GM19351 (cell line): ENCODE measurements around the gene PDXK.

Experiments used
- ATAC-seq: cut with Tn5 transposase; IDR thresholded peaks from one replicate; pipeline ENCODE4 v1.9.1; 2021; ENCODE audit warnings: mild to moderate bottlenecking, moderate library complexity; ENCODE audit not compliant: unreplicated experiment

PDXK gene

GRCh38 chr21:43778469-43779335, 59.8 kb downstream of the PDXK start:
- ATAC-seq, result no peak

GRCh38 chr21:43779660-43780059, 60.7 kb downstream of the PDXK start:
- no peak for ATAC-seq

GRCh38 chr21:43781846-43782245, 62.9 kb downstream of the PDXK start:
- no peak for ATAC-seq

GRCh38 chr21:43782431-43783097, 63.6 kb downstream of the PDXK start:
- no peak for ATAC-seq

- ATAC-seq, result no peak
Measured at GRCh38 chr21:43783098-43783700, 64.3 kb downstream of the PDXK start.

- ATAC-seq, result no peak
Measured at GRCh38 chr21:43785134-43785533, 66.2 kb downstream of the PDXK start.

- ATAC-seq, result no peak
Measured at GRCh38 chr21:43786300-43786806, 67.4 kb downstream of the PDXK start.

- ATAC-seq, result no peak
Measured at GRCh38 chr21:43786807-43787440, 68.0 kb downstream of the PDXK start.

- peak; percentile 79 for ATAC-seq
Measured at GRCh38 chr21:43789276-43790009, 70.5 kb downstream of the PDXK start, which contains the start of gene RRP1. TSS of gene RRP1 (plus strand) at chr21:43789577. CDS start at chr21:43789630, 53 bp downstream.

- no peak for ATAC-seq
Measured at GRCh38 chr21:43790010-43790524, 71.1 kb downstream of the PDXK start.

GRCh38 chr21:43792406-43792805, 73.5 kb downstream of the PDXK start:
- ATAC-seq, result no peak

- no peak for ATAC-seq
Measured at GRCh38 chr21:43793243-43793642, 74.3 kb downstream of the PDXK start.

GRCh38 chr21:43794311-43794710, 75.4 kb downstream of the PDXK start:
- no peak for ATAC-seq

GRCh38 chr21:43794857-43795256, 75.9 kb downstream of the PDXK start:
- ATAC-seq, result no peak

GRCh38 chr21:43797415-43797814, 78.5 kb downstream of the PDXK start:
- no peak for ATAC-seq

GRCh38 chr21:43797925-43798715, 79.2 kb downstream of the PDXK start:
- ATAC-seq, result no peak

- no peak for ATAC-seq
Measured at GRCh38 chr21:43799301-43799840, 80.4 kb downstream of the PDXK start.

GRCh38 chr21:43800124-43800523, 81.2 kb downstream of the PDXK start:
- no peak for ATAC-seq

- no peak for ATAC-seq
Measured at GRCh38 chr21:43800566-43800965, 81.6 kb downstream of the PDXK start.
